Sigmoid colon (tissue), 7 donors: ENCODE measurements around the gene RAI2. TPM values are rescaled to one million over a fixed set of nuclear protein-coding genes. Genes with fewer than 3 reads are reported as not detected.
"Not testable (repeated sequence)": the region's sequence is repeated elsewhere in the genome, so short reads cannot be mapped to it uniquely, and the experiment has no call there.

Experiments used
- DNase-seq: peaks from one replicate; pipeline ENCODE4 v3.0.0-alpha.2; 2019
- H3K27ac ChIP-seq, 4 donors: fragments of 200-600 bp; sonication (generic); one replicate each; pipeline ENCODE4 v1.5.1; 2016 to 2019; ENCODE audit warnings: mild to moderate bottlenecking in 1 of 4
- H3K27me3 ChIP-seq, 3 donors: fragments of 200-600 bp; sonication (generic); one replicate each; pipeline ENCODE4 v1.5.1; 2019; ENCODE audit warnings: mild to moderate bottlenecking in 1 of 3
- H3K36me3 ChIP-seq, 4 donors: fragments of 200-600 bp; sonication (generic); one replicate each; pipeline ENCODE4 v1.5.1; 2016 to 2019
- H3K4me1 ChIP-seq, 4 donors: fragments of 200-600 bp; sonication (generic); one replicate each; pipeline ENCODE4 v1.5.1; 2017 to 2019
- H3K4me3 ChIP-seq, 4 donors: fragments of 200-600 bp; sonication (generic); one replicate each; pipeline ENCODE4 v1.5.1; 2017 to 2019; ENCODE audit warnings: mild to moderate bottlenecking in 2 of 4, moderate library complexity in 1 of 4
- H3K9me3 ChIP-seq, 4 donors: fragments of 200-600 bp in 3 of 4; sonication (generic) in 3 of 4; one replicate each; pipeline versions ENCODE4 v1.5.1 to v1.6.1; 2013 to 2019
- CTCF ChIP-seq, 4 experiments: fragments of 450-650 bp in 3 of 4; fragments of 200-600 bp in 1 of 4; IDR thresholded peaks; one replicate each; pipeline ENCODE4 v1.5.1; 2016 to 2019; ENCODE audit warnings: antibody characterized with exemption in 4 of 4, mild to moderate bottlenecking in 3 of 4, moderate library complexity in 2 of 4
- EP300 ChIP-seq, 4 donors: sonication (generic); formaldehyde crosslinking; IDR thresholded peaks; one replicate each; pipeline ENCODE4 v1.6.1; 2017; ENCODE audit warnings: antibody characterized with exemption in 4 of 4
- POLR2A ChIP-seq, 2 donors: fragments of 450-650 bp; IDR thresholded peaks; one replicate each; pipeline ENCODE4 v1.6.1; 2016; ENCODE audit warnings: antibody characterized with exemption in 2 of 2, mild to moderate bottlenecking in 2 of 2, moderate library complexity in 2 of 2
- POLR2AphosphoS5 ChIP-seq, 4 donors: sonication (generic); formaldehyde crosslinking; IDR thresholded peaks; one replicate each; pipeline ENCODE4 v1.6.1; 2017; ENCODE audit warnings: antibody characterized with exemption in 4 of 4
- WGBS, 2 donors: extraction: QIAGEN DNeasy Blood & Tissue Kit; methylation state at CpG; one replicate each; pipeline ENCODE4 v1.1.7; 2013; 5-methylcytosine and 5-hydroxymethylcytosine counted together
- intact Hi-C: fragments of 100-400 bp; cut with DNase I; formaldehyde crosslinking; loops from one replicate; pipeline ENCODE4 v1.15.1; 2023
- polyA plus RNA-seq, 3 donors: library from polyadenylated mRNA; stranded (reverse); fragments of 200-250 nt; gene quantifications; one replicate each; pipeline ENCODE4 v1.2.3, GENCODE V29; 2013
- total RNA-seq, 4 donors: library from RNA; depleted of rRNA; stranded (reverse); fragments of >200 nt; gene quantifications; one replicate each; pipeline ENCODE4 v1.1.0, GENCODE V29; 2016
- donor health status: healthy with polysubstance abuse.
- donor health status: Bipolar disorder and iron deficiency.
- donor health status: healthy.

Gene RAI2
- total and polyA plus RNA-seq, 7 donors: 3.7 to 26.0 (median 19.6) TPM

- H3K4me1 ChIP-seq: no peaks in the 10 kb centered on the region
- 89 to 92% methylated on average over 8 of the region's 8 CpGs for WGBS, 2 donors
- H3K9me3 ChIP-seq: no peaks in the 10 kb centered on the region
- no peak for DNase-seq
- TF ChIP-seq POLR2A (IDR thresholded peaks at IDR 0.05): no peak
- no peak for TF ChIP-seq POLR2AphosphoS5 (IDR thresholded peaks at IDR 0.05)
- no peak for TF ChIP-seq EP300 (IDR thresholded peaks at IDR 0.05)
- TF ChIP-seq CTCF (IDR thresholded peaks at IDR 0.05): no peak
- H3K27ac ChIP-seq: no peak overlapping the region
- no peaks in the 10 kb centered on the region for H3K27me3 ChIP-seq
- no peaks in the 10 kb centered on the region for H3K36me3 ChIP-seq
- no peak overlapping the region for H3K4me3 ChIP-seq
- intact Hi-C loops: no loop called here
These were observed 72.0 kb downstream of the RAI2 start for GRCh38 chrX:17788956-17789562.

- Histone ChIP-seq H3K27me3 (no peaks in the 10 kb centered on the region), H3K4me3 (no peak overlapping the region), H3K27ac (no peak overlapping the region), H3K9me3 (no peaks in the 10 kb centered on the region), H3K36me3 (no peaks in the 10 kb centered on the region), H3K4me1 (no peaks in the 10 kb centered on the region)
- intact Hi-C loops: no loop called here
- TF ChIP-seq CTCF (IDR thresholded peaks at IDR 0.05) (peak; percentile 44 to 66 (median 53)), POLR2AphosphoS5 (IDR thresholded peaks at IDR 0.05) (no peak), POLR2A (IDR thresholded peaks at IDR 0.05) (no peak)
- DNase-seq: no peak
- WGBS, 2 donors: 8 to 9% methylated on average over 4 of the region's 4 CpGs
These were observed 72.7 kb downstream of the RAI2 start for GRCh38 chrX:17788439-17788838.

- no peaks in the 10 kb centered on the region for H3K4me1 ChIP-seq
- no peak for DNase-seq
- TF ChIP-seq POLR2A (IDR thresholded peaks at IDR 0.05) (no peak), EP300 (IDR thresholded peaks at IDR 0.05) (no peak)
- H3K9me3 ChIP-seq: no peaks in the 10 kb centered on the region
- intact Hi-C loops: no loop called here
- no peaks in the 10 kb centered on the region for H3K27me3 ChIP-seq
- no peaks in the 10 kb centered on the region for H3K36me3 ChIP-seq
- H3K27ac ChIP-seq: no peak overlapping the region
- 95 to 97% methylated on average over 11 of the region's 11 CpGs for WGBS, 2 donors
- no peak overlapping the region for H3K4me3 ChIP-seq
These were observed 73.5 kb downstream of the RAI2 start for GRCh38 chrX:17787557-17787956.

GRCh38 chrX:17786554-17787347 is 74.3 kb downstream of the RAI2 start:
- H3K4me3 ChIP-seq, H3K36me3 ChIP-seq, H3K27ac ChIP-seq, DNase-seq, H3K9me3 ChIP-seq, intact Hi-C loops, H3K27me3 ChIP-seq, H3K4me1 ChIP-seq: not testable (repeated sequence)
- 19 to 59% methylated on average over 26 of the region's 31 CpGs for WGBS, 2 donors

GRCh38 chrX:17779434-17779833 is 81.7 kb downstream of the RAI2 start:
- no peak overlapping the region for H3K4me3 ChIP-seq
- no peaks in the 10 kb centered on the region for H3K9me3 ChIP-seq
- H3K4me1 ChIP-seq: no peaks in the 10 kb centered on the region
- no peaks in the 10 kb centered on the region for H3K36me3 ChIP-seq
- no peaks in the 10 kb centered on the region for H3K27me3 ChIP-seq
- DNase-seq: no peak
- intact Hi-C loops: no loop called here
- 87 to 92% methylated on average over 4 of the region's 4 CpGs for WGBS, 2 donors
- H3K27ac ChIP-seq: no peak overlapping the region
- no peak for TF ChIP-seq POLR2A (IDR thresholded peaks at IDR 0.05)
- TF ChIP-seq EP300 (IDR thresholded peaks at IDR 0.05): no peak
- TF ChIP-seq CTCF (IDR thresholded peaks at IDR 0.05): no peak
- TF ChIP-seq POLR2AphosphoS5 (IDR thresholded peaks at IDR 0.05): no peak
